WTC11 (cell line): Measurements from ENCODE around the gene NKX6-2. TPM values are rescaled to one million over a fixed set of nuclear protein-coding genes. Genes with fewer than 3 reads are reported as not detected.
A peak's percentile ranks its signal among the peaks of the same experiment; 100 is the strongest.

Experiments
- ATAC-seq: fragments of 200-7000 bp; cut with Tn5 transposase; 2 replicates; pipeline ENCODE4 v1.10.0; 2021; ENCODE audit warnings: mild to moderate bottlenecking, moderate library complexity
- Bru-seq: library from RNA; stranded (reverse); fragments of 400-500 nt; gene quantifications from one replicate; lab custom pipeline; 2021; lab: Mats Ljungman, UMichigan
- CTCF ChIA-PET: fragments of 300-600 bp; sonication (Branson Sonifier 250); formaldehyde crosslinking; loops from one replicate; lab custom pipeline; 2021; ENCODE audit warnings: antibody characterized with exemption; lab: Charles Lee
- POLR2A ChIA-PET: fragments of 350-600 bp; sonication (Branson Sonifier 250); formaldehyde crosslinking; loops from one replicate; lab custom pipeline; 2021; ENCODE audit warnings: antibody characterized with exemption; lab: Charles Lee
- DNase-seq: peaks from one replicate; pipeline ENCODE4 v3.0.0; 2021; ENCODE audit warnings: low spot score
- H3K27ac Mint-ChIP-seq: 2 replicates; pipeline ENCODE4 v1.8.0; 2021; ENCODE audit warnings: mixed read lengths
- H3K27me3 Mint-ChIP-seq: 2 replicates; pipeline ENCODE4 v1.8.0; 2021; ENCODE audit warnings: low read depth, mild to moderate bottlenecking, moderate library complexity, mixed read lengths
- H3K36me3 Mint-ChIP-seq: 2 replicates; pipeline ENCODE4 v1.8.0; 2021; ENCODE audit warnings: mixed read lengths
- H3K4me1 Mint-ChIP-seq: 2 replicates; pipeline ENCODE4 v1.8.0; 2022; ENCODE audit warnings: mixed read lengths
- H3K4me3 Mint-ChIP-seq: 2 replicates; pipeline ENCODE4 v1.8.0; 2021; ENCODE audit warnings: mild to moderate bottlenecking, moderate library complexity, mixed read lengths
- H3K9me3 Mint-ChIP-seq: 2 replicates; pipeline ENCODE4 v1.8.0; 2021; ENCODE audit warnings: mixed read lengths
- CREB1 ChIP-seq: sonication (generic); formaldehyde crosslinking; IDR thresholded peaks from 2 replicates; pipeline ENCODE4 v1.8.0; 2023; ENCODE audit warnings: mild to moderate bottlenecking, missing genetic modification reagents
- CREM ChIP-seq: sonication (generic); formaldehyde crosslinking; IDR thresholded peaks from 2 replicates; pipeline ENCODE4 v1.8.1; 2022; ENCODE audit warnings: mild to moderate bottlenecking, missing genetic modification reagents, moderate library complexity
- GRHL2 ChIP-seq: fragments of 250-450 bp; sonication (Bioruptor Pico); IDR thresholded peaks from 2 replicates; pipeline ENCODE4 v1.8.0; 2022; ENCODE audit warnings: mild to moderate bottlenecking, moderate library complexity; ENCODE audit not compliant: insufficient replicate concordance, severe bottlenecking
- MYBL2 ChIP-seq: sonication (generic); formaldehyde crosslinking; IDR thresholded peaks from 2 replicates; pipeline ENCODE4 v1.8.1; 2023; ENCODE audit warnings: mild to moderate bottlenecking, moderate library complexity, missing genetic modification reagents
- NFATC4 ChIP-seq: fragments of 250-450 bp; sonication (Bioruptor Pico); IDR thresholded peaks from 2 replicates; pipeline ENCODE4 v1.9.0; 2021; ENCODE audit warnings: mild to moderate bottlenecking
- NFE2L1 ChIP-seq: sonication (generic); formaldehyde crosslinking; IDR thresholded peaks from 2 replicates; pipeline ENCODE4 v1.8.1; 2023; ENCODE audit warnings: missing genetic modification reagents
- NR3C1 ChIP-seq: sonication (generic); formaldehyde crosslinking; conservative IDR thresholded peaks from 2 replicates; pipeline ENCODE4 v1.8.1; 2023; ENCODE audit warnings: low read depth, mild to moderate bottlenecking, missing genetic modification reagents
- RELA ChIP-seq: sonication (generic); formaldehyde crosslinking; IDR thresholded peaks from 2 replicates; pipeline ENCODE4 v1.8.1; 2022; ENCODE audit warnings: missing genetic modification reagents, mild to moderate bottlenecking, borderline replicate concordance
- TEAD1 ChIP-seq: sonication (generic); formaldehyde crosslinking; IDR thresholded peaks from 2 replicates; pipeline ENCODE4 v1.8.0; 2022; ENCODE audit warnings: mild to moderate bottlenecking, missing genetic modification reagents
- TEAD4 ChIP-seq: sonication (generic); formaldehyde crosslinking; IDR thresholded peaks from 2 replicates; pipeline ENCODE4 v1.8.0; 2022; ENCODE audit warnings: mild to moderate bottlenecking, missing genetic modification reagents
- TP53 ChIP-seq: sonication (generic); formaldehyde crosslinking; IDR thresholded peaks from 2 replicates; pipeline ENCODE4 v1.8.1; 2023; ENCODE audit warnings: mild to moderate bottlenecking, missing genetic modification reagents
- ZNF138 ChIP-seq: sonication (generic); formaldehyde crosslinking; conservative IDR thresholded peaks from 2 replicates; pipeline ENCODE4 v1.8.1; 2022; ENCODE audit warnings: mild to moderate bottlenecking, moderate library complexity, missing genetic modification reagents
- ZNF219 ChIP-seq: sonication (generic); formaldehyde crosslinking; IDR thresholded peaks from 2 replicates; pipeline ENCODE4 v1.8.0; 2023; ENCODE audit warnings: missing genetic modification reagents, mild to moderate bottlenecking, borderline replicate concordance
- long read RNA-seq, 3 experiments: library from RNA in 1 of 3; library from capped mRNA in 1 of 3; library from polyadenylated mRNA in 1 of 3; unstranded in 2 of 3; stranded (forward) in 1 of 3; transcript quantifications; one replicate each; pipeline ENCODE4 v2.0.0, GENCODE V29; 2021
- total RNA-seq: library from RNA; stranded (reverse); gene quantifications from 3 replicates; pipeline ENCODE4 v1.2.3, GENCODE V29; 2021
- TF ChIP-seq, protein P1 (sequence below): sonication (generic); formaldehyde crosslinking; IDR thresholded peaks from 2 replicates; pipeline ENCODE4 v1.8.1; 2023; ENCODE audit warnings: mild to moderate bottlenecking, missing genetic modification reagents
- TF ChIP-seq, protein P2 (sequence below): sonication (generic); formaldehyde crosslinking; IDR thresholded peaks from 2 replicates; pipeline ENCODE4 v1.8.1; 2022; ENCODE audit warnings: low read depth, missing genetic modification reagents, borderline replicate concordance
- TF ChIP-seq, protein P3 (sequence below): sonication (generic); formaldehyde crosslinking; IDR thresholded peaks from 2 replicates; pipeline ENCODE4 v1.8.1; 2023; ENCODE audit warnings: mild to moderate bottlenecking, missing genetic modification reagents, moderate library complexity
- TF ChIP-seq, protein P4 (sequence below): sonication (generic); formaldehyde crosslinking; IDR thresholded peaks from 2 replicates; pipeline ENCODE4 v1.8.1; 2023; ENCODE audit warnings: mild to moderate bottlenecking, missing genetic modification reagents, moderate library complexity
- TF ChIP-seq, protein P5 (sequence below): sonication (generic); formaldehyde crosslinking; IDR thresholded peaks from 2 replicates; pipeline ENCODE4 v1.8.1; 2022; ENCODE audit warnings: missing genetic modification reagents, borderline replicate concordance
- TF ChIP-seq, protein P6 (sequence below): sonication (generic); formaldehyde crosslinking; IDR thresholded peaks from 2 replicates; pipeline ENCODE4 v1.8.0; 2023; ENCODE audit warnings: mild to moderate bottlenecking, missing genetic modification reagents

The NKX6-2 gene
- 0.11 to 0.21 TPM (median 0.15 TPM) in 3 replicates for total RNA-seq
- Bru-seq, nascent RNA = not detected
- long read RNA-seq, experiment 1 = 0 reads
- long read RNA-seq, experiment 2 = 0 reads
- long read RNA-seq, experiment 3 = 0 reads

DNA sequence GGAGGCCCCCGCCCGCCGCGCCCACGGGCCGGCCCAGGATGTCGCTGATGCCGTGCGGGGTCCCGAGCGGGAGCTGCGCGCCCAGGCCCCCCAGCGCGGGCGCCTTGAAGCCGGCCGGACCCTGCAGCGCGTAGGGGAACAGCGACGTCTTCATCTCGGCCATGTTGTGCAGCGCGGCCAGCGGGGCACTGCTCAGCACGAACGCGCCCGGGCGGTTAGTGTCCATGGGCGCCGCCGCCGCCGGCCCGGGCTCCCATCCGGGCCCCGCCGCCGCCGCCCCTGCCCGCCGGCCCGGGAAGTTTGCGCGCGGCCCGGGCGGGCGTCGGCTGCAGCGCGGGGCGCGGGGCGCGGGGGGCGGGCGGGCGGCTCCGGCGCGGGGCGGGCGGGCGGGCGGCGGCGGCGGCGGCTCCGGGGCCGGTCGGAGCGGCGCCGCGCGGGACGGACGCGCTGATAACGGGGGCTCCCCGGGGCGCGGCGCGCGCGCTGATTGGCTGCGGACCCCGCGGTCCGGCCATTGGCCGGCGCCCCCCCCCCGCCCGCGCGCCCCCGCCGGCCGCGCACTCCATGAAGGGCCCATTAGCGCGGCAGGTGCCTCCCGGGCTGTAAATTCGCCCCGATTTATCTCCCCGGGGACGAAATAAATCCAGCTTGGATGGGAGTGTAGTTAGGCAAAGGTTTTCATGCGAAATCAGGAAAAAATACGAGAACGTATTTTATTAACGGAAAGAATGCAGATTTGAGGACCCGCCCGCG, at the start of gene NKX6-2:
TSS of gene NKX6-2 (minus strand) at position 425 of the 753 bp plus-strand sequence. CDS start at position 226, 199 bp downstream.
- ChIA-PET POLR2A (no interaction called here), CTCF (no interaction called here)
- DNase-seq (no peak), ATAC-seq (peak; percentile 10; the same call in 1 of the 2 replicates)
- peak within 1 kb of the TSS; percentile 47; the same call in 1 of the 2 replicates for H3K4me3 Mint-ChIP-seq
- peaks cover 83% of the 10 kb centered on the region for H3K27me3 Mint-ChIP-seq
- no peaks in the 10 kb centered on the region; the same call in 1 of the 2 replicates for H3K36me3 Mint-ChIP-seq
- no peak within 1 kb of the TSS for H3K27ac Mint-ChIP-seq
- TF ChIP-seq, protein P1, sequence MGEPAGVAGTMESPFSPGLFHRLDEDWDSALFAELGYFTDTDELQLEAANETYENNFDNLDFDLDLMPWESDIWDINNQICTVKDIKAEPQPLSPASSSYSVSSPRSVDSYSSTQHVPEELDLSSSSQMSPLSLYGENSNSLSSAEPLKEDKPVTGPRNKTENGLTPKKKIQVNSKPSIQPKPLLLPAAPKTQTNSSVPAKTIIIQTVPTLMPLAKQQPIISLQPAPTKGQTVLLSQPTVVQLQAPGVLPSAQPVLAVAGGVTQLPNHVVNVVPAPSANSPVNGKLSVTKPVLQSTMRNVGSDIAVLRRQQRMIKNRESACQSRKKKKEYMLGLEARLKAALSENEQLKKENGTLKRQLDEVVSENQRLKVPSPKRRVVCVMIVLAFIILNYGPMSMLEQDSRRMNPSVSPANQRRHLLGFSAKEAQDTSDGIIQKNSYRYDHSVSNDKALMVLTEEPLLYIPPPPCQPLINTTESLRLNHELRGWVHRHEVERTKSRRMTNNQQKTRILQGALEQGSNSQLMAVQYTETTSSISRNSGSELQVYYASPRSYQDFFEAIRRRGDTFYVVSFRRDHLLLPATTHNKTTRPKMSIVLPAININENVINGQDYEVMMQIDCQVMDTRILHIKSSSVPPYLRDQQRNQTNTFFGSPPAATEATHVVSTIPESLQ (CRISPR knock-in tag) = no peak
- no peak for TF ChIP-seq ZNF138 (CRISPR knock-in tag)
- TF ChIP-seq TEAD1 = no peak
- TF ChIP-seq MYBL2 (CRISPR knock-in tag) = no peak
- TF ChIP-seq, protein P2, sequence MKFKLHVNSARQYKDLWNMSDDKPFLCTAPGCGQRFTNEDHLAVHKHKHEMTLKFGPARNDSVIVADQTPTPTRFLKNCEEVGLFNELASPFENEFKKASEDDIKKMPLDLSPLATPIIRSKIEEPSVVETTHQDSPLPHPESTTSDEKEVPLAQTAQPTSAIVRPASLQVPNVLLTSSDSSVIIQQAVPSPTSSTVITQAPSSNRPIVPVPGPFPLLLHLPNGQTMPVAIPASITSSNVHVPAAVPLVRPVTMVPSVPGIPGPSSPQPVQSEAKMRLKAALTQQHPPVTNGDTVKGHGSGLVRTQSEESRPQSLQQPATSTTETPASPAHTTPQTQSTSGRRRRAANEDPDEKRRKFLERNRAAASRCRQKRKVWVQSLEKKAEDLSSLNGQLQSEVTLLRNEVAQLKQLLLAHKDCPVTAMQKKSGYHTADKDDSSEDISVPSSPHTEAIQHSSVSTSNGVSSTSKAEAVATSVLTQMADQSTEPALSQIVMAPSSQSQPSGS = no peak
- TF ChIP-seq, protein P3, sequence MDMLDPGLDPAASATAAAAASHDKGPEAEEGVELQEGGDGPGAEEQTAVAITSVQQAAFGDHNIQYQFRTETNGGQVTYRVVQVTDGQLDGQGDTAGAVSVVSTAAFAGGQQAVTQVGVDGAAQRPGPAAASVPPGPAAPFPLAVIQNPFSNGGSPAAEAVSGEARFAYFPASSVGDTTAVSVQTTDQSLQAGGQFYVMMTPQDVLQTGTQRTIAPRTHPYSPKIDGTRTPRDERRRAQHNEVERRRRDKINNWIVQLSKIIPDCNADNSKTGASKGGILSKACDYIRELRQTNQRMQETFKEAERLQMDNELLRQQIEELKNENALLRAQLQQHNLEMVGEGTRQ (CRISPR knock-in tag) = no peak
- TF ChIP-seq CREB1 = no peak
- no peak for TF ChIP-seq GRHL2 (CRISPR knock-in tag)
- no peak for TF ChIP-seq TP53 (CRISPR knock-in tag)
- no peak for TF ChIP-seq ZNF219
- TF ChIP-seq TEAD4 (CRISPR knock-in tag) = no peak
- TF ChIP-seq, protein P4, sequence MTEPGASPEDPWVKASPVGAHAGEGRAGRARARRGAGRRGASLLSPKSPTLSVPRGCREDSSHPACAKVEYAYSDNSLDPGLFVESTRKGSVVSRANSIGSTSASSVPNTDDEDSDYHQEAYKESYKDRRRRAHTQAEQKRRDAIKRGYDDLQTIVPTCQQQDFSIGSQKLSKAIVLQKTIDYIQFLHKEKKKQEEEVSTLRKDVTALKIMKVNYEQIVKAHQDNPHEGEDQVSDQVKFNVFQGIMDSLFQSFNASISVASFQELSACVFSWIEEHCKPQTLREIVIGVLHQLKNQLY (CRISPR knock-in tag) = no peak
- no peak for TF ChIP-seq NFATC4 (CRISPR knock-in tag)
- no peaks in the 10 kb centered on the region for H3K9me3 Mint-ChIP-seq
- peaks cover 12% of the 10 kb centered on the region for H3K4me1 Mint-ChIP-seq

DNA sequence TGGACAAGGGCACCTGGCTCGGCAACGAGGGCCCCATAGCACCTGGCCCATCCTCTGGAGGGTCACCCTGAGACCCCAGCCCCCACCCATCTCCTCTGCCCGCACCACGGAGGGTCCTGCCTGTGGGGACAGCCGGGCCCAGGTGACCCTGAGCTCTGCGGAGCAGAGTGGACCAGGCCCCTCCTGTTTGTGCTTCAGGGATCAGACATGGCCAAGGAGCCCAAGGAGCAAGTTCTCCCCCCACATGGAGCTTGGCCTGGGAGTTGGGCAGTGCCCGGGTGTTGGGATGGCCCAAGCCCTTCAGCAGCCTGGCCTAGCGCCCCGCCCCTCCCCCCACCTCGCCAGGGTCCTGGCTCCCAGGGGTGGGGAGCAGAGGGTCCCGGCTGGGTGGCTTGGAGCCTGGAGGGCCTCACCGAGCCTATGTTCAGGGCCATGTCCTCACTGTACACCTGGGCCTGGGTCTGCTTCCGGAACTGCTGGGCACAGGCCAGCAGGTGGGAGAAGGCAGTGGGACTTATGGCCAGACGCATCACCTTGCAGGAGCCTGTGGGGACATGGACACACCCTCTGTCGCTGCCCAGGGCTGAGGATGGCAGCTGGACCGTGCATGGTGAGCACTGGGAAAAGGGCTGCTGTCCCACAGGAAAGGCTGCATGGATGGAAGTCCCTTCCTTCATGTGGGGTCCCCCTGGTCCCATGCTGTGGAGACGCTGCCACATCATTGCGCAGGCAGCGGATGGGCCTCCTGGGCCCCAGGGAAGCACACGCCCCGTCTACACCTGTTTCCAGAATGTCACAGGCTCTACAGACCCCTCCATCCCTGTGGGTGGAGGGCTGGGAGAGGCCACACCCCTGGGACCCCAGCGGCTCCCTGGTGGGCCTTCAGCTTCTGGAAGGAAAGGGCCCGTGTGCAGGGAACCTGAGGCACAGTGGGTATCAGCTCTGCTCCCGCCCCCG, 49.2 kb upstream of the NKX6-2 start:
- no peak overlapping the region for H3K27ac Mint-ChIP-seq
- 0 out of 2 replicates have a peak, but pooled peaks cover 2% of the 10 kb centered on the region for H3K4me1 Mint-ChIP-seq
- H3K9me3 Mint-ChIP-seq = peaks cover 7% of the 10 kb centered on the region
- POLR2A ChIA-PET = no interaction called here
- no peak overlapping the region for H3K4me3 Mint-ChIP-seq
- no peaks in the 10 kb centered on the region for H3K36me3 Mint-ChIP-seq
- DNase-seq (no peak), ATAC-seq (no peak)
- CTCF ChIA-PET = no interaction called here
- H3K27me3 Mint-ChIP-seq = no peaks in the 10 kb centered on the region
- TF ChIP-seq NFE2L1 (CRISPR knock-in tag) = no peak
- no peak for TF ChIP-seq RELA (CRISPR knock-in tag)
- TF ChIP-seq NR3C1 (CRISPR knock-in tag) = no peak
- TF ChIP-seq ZNF219 = no peak
- TF ChIP-seq, protein P5, sequence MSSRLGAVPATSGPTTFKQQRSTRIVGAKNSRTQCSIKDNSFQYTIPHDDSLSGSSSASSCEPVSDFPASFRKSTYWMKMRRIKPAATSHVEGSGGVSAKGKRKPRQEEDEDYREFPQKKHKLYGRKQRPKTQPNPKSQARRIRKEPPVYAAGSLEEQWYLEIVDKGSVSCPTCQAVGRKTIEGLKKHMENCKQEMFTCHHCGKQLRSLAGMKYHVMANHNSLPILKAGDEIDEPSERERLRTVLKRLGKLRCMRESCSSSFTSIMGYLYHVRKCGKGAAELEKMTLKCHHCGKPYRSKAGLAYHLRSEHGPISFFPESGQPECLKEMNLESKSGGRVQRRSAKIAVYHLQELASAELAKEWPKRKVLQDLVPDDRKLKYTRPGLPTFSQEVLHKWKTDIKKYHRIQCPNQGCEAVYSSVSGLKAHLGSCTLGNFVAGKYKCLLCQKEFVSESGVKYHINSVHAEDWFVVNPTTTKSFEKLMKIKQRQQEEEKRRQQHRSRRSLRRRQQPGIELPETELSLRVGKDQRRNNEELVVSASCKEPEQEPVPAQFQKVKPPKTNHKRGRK (CRISPR knock-in tag) = no peak
- no peak for TF ChIP-seq GRHL2 (CRISPR knock-in tag)
- no peak for TF ChIP-seq CREM (CRISPR knock-in tag)
- TF ChIP-seq, protein P2 = no peak
- TF ChIP-seq, protein P6, sequence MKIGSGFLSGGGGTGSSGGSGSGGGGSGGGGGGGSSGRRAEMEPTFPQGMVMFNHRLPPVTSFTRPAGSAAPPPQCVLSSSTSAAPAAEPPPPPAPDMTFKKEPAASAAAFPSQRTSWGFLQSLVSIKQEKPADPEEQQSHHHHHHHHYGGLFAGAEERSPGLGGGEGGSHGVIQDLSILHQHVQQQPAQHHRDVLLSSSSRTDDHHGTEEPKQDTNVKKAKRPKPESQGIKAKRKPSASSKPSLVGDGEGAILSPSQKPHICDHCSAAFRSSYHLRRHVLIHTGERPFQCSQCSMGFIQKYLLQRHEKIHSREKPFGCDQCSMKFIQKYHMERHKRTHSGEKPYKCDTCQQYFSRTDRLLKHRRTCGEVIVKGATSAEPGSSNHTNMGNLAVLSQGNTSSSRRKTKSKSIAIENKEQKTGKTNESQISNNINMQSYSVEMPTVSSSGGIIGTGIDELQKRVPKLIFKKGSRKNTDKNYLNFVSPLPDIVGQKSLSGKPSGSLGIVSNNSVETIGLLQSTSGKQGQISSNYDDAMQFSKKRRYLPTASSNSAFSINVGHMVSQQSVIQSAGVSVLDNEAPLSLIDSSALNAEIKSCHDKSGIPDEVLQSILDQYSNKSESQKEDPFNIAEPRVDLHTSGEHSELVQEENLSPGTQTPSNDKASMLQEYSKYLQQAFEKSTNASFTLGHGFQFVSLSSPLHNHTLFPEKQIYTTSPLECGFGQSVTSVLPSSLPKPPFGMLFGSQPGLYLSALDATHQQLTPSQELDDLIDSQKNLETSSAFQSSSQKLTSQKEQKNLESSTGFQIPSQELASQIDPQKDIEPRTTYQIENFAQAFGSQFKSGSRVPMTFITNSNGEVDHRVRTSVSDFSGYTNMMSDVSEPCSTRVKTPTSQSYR (CRISPR knock-in tag) = no peak
